GM21360 (cell line): ENCODE results near the gene MDM2.
"Not testable (repeated sequence)": the region's sequence is repeated elsewhere in the genome, so short reads cannot be mapped to it uniquely, and the experiment has no call there.

Source experiments
- ATAC-seq: cut with Tn5 transposase; IDR thresholded peaks from one replicate; pipeline ENCODE4 v1.9.1; 2021; ENCODE audit warnings: mild to moderate bottlenecking, moderate library complexity; ENCODE audit not compliant: unreplicated experiment

MDM2 gene

DNA sequence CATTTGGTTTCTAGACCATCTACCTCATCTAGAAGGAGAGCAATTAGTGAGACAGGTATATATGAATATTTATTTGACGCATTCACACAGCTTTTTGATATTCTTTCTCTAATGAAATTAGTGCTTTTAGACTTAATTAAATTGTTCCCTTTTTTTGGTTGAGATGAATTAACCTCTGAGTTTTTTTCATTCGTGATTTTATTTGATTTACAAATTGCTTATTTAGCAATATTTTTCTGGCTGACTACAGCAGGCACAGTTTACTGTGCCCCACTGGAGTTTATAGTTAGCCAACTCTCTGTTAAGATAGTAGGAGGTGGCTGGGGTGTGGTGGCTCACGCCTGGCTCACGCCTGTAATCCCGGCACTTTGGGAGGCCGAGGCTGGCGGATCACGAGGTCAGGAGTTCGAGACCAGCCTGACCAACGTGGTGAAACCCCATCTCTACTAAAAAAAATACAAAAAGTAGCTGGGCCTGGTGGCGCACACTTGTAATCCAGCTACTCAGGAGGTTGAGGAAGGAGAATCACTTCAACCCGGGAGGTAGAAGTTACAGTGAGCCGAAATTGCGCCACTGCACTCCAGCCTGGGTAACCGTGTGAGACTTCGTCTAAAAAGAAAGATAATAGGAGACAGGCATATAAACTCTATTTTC is 16.7 kb downstream of the MDM2 start:
- ATAC-seq = no peak

DNA sequence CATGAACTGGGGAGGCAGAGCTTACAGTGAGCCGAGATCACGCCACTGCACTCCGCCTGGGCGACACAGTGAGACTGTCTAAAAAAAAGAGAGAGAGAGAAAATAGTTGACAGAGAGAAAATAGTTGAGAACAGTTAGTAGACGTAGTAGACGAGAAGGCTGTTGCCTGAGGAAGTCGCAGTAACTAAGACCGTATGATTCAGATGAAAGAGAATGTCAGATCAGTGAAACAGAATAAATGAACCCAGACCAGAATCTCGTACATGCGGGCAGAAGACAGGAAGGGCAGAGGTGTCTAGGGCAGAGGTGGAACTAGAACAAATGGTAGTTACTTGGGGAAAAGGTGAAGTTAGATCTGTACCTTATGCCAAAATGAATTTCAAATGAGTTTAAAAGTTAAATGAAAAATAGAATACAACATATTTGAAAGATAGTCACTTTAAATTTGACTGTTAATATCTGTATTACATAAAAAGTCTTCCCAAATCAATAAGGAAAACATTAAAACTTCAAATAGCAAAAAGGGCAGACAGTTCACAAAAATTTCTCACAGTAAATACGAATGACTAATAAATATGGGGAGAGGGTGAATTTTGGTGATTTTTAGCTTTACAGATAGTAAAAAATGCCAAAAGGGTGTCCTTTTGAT is 17.7 kb downstream of the MDM2 start:
- no peak for ATAC-seq

DNA sequence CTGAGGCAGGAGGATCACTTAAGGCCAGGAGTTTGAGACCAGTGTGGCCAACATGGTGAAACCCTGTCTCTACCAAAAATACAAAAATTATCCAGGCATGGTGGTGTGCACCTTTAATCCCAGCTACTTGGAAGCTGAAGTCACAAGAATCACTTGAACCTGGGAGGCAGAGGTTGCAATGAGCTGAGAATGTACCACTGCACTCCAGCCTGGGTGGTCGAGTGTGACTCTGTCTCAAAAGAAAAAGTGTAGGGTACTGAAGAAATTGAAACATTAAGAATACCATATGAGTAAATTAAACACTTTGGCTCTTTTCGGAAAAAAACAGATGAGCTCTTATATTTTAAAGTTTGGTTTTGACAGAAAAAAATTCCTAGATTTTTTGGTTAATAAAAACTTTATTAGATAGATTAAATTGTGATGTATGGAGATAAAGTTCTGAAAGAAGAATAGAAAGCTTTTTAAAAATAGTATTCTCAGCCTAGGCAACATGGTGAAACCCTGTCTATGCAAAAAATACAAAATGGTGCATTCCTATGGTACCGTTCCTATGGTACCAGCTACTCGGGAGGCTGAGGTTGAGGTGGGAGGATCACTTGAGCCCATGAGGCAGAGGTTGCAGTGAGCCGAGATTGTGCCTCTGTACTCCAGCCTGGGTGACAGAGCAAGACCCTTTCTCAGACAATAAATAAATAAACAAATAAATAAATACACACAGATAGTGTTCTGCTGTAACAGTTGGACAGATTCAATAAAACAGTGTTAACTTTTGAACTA is 20.1 kb downstream of the MDM2 start:
- no peak for ATAC-seq

DNA sequence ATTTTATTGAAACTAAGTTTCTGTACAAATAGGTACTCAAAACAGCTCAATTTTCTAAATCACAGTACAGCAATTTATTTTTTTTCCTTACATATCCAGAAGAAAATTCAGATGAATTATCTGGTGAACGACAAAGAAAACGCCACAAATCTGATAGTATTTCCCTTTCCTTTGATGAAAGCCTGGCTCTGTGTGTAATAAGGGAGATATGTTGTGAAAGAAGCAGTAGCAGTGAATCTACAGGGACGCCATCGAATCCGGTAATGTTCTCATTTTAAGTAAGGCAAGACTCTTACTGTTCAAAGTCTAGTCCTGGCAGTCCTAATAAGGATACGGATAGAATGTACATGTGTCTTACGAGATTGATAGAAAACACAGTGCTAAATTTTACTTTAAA is 20.7 kb downstream of the MDM2 start:
- ATAC-seq = no peak

DNA sequence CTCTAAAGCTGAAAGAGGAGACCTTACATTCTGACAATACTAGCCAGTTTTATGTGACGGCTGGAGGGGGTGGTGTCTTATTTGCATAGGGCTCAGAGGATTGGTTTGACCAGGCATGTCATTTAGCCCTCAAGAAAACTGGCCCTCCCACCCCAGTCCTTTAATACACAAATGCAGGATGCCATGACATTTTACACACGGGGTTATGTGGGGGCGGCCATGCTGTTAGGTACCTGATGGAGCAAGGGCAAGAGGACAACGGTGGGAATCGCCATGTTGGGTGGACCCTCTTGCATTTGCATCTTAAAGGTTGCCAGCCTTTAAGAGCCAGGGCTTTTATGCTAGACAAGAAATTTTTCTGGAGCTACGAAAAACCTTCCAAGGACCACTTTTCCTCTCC is 23.3 kb downstream of the MDM2 start:
- ATAC-seq = no peak

DNA sequence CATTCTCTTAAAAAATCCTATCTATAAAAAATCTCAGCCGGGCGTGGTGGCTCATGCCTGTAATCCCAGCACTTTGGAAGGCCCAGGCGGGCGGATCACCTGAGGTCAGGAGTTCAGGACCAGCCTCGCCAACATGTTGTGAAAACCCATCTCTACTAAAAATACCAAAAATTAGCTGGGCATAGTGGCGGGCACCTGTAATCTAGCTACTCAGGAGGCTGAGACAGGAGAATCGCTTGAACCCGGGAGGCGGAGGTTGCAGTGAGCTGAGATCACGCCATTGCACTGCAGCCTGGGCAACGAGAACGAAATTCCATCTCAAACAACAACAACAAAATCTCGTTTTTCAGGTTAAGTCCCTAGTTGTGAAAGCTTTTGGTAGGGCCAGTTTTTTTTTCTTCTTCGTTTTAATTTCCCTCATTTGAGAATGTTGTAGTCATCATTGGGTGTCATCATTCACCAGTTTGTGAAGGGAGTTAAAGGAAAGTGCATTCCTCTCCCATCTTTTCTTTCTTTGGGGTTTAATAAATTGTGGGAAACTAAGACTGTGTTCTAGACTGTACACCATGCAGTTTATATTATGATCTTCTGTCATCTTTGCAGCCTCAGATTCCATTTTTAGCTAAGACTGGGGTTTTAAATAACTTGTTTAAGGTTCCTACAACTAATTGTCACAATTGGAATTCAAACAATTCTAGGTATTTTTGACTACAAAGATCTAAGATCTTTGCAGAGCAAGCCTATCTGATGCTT is 23.9 kb downstream of the MDM2 start:
- ATAC-seq = no peak

DNA sequence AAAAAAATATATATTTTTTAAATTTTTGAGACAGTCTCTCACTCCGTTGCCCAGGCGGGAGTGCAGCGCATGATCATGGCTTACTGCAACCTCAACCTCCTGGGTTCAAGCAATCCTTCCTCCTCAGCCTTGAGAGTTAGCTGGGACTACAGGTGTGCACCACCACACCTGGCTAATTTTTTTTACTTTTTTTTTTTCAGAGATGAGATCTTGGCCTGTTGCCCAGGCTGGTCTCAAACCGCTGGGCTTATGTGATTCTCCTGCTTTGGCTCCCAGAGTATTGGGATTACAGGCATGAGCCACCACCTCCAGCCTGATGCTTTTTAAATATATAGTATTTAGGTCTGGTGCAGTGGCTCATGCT is 24.5 kb downstream of the MDM2 start:
- ATAC-seq = no peak

DNA sequence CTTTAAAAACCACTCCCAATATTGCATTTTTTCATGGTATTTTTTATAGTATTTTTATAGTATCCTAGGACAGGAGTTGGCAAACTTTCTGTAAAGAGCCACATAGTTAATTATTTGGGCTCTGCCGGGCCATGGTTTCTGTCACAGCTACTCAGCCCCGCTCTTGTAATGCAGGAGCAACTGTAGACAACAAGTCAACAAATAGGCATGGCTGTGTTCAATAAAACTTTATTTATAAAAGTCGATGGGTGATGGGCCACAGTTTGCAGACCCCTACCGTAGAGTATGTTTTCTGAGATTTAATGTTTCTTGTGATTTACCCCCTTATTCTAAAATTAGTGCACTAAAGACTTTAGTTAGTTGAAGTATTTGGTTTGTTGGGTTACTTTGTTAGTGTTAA is 25.5 kb downstream of the MDM2 start:
- ATAC-seq = no peak

DNA sequence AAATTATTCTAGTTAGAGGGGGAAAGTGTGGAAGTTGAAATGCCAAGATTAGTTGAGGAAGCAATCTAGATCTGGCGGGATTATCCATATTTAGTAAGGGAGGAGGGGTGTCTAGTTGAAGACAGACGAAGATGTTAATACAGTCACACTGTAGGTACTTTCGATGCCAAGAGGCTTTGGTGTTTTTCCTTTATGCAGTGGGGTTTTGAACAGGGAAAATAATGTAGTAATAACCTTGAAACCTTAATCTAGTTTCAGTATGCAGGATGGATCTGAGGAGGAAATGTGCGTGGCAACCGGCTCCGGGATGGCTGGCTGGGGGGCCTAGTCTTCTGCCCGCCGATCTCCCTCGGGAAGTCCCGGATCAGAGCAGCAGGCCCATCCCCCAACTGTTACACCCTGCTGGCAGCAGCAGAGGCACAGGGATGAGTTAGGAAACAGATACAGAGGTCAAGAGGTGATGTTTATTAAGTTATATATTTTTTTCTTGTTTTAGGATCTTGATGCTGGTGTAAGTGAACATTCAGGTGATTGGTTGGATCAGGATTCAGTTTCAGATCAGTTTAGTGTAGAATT is 27.4 kb downstream of the MDM2 start:
- ATAC-seq = no peak

DNA sequence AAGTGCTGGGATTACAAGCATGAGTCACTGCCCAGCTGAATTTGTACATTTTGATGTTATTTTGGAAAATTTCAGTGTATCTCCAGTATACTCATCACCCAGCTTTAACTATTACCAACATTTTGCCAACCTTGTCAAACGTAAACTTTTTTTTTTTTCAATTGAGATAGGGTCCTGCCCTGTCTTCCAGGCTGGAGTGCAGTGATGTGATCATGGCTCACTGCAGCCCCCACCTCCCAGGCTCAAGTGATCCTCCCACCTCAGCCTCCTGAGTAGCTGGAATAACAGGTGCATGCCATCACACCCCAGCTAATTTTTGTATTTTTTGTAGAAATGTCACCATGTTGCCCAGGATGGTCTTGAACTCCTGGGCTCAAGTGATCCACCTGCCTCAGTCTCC is 29.2 kb downstream of the MDM2 start:
- no peak for ATAC-seq

DNA sequence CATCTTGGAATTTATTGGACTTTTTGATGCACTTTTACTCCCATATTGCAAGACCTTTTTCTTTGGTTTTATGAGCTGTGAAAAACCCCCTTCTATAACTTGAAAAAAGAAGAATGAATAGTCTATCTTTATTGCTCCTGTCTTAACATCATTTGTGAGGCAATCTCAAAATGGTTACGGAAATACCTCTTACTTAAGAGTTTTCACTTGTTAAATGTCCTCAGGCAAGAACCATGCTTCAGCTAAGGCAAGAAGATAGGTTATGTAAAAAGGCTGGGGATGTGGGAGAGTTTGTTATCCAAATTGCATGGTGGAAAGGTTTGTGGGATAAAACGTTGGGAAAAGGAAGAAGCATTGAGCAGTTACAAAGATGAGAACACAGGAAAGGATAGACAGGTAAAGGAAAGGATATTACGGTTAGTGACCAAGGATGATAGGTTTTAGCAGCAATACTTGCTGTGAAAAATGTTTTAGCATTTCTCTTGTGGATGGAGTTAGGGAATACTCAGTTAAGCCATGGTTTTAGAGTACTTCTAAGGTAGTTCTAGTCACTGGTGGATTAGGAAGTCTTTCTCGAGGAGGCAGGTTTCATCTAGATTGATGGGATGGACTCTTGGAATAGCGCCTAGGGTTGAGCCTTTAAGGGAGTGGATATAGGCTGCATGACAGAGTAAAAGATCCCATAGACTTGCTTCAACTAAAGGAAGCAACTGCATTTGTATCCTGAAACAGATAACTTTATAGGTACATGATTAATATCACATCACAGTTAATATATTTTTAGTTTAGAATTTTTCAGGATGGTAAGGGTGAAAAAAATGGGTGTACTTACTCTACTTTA is 30.3 kb downstream of the MDM2 start:
- ATAC-seq = no peak

DNA sequence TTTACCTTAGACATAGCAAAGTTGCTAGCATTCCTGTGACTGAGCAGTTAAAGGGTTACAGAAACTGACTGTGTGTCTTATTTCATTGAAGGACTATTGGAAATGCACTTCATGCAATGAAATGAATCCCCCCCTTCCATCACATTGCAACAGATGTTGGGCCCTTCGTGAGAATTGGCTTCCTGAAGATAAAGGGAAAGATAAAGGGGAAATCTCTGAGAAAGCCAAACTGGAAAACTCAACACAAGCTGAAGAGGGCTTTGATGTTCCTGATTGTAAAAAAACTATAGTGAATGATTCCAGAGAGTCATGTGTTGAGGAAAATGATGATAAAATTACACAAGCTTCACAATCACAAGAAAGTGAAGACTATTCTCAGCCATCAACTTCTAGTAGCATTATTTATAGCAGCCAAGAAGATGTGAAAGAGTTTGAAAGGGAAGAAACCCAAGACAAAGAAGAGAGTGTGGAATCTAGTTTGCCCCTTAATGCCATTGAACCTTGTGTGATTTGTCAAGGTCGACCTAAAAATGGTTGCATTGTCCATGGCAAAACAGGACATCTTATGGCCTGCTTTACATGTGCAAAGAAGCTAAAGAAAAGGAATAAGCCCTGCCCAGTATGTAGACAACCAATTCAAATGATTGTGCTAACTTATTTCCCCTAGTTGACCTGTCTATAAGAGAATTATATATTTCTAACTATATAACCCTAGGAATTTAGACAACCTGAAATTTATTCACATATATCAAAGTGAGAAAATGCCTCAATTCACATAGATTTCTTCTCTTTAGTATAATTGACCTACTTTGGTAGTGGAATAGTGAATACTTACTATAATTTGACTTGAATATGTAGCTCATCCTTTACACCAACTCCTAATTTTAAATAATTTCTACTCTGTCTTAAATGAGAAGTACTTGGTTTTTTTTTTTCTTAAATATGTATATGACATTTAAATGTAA is 31.5 kb downstream of the MDM2 start:
- no peak for ATAC-seq

DNA sequence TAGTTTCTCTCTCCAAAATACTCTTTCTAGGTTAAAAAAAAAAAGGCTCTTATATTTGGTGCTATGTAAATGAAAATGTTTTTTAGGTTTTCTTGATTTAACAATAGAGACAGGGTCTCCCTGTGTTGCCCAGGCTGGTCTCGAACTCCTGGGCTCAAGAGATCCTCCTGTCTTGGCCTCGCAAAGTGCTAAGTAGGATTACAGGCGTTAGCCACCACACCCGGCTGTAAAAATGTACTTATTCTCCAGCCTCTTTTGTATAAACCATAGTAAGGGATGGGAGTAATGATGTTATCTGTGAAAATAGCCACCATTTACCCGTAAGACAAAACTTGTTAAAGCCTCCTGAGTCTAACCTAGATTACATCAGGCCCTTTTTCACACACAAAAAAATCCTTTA is 33.2 kb downstream of the MDM2 start:
- not testable (repeated sequence) for ATAC-seq

DNA sequence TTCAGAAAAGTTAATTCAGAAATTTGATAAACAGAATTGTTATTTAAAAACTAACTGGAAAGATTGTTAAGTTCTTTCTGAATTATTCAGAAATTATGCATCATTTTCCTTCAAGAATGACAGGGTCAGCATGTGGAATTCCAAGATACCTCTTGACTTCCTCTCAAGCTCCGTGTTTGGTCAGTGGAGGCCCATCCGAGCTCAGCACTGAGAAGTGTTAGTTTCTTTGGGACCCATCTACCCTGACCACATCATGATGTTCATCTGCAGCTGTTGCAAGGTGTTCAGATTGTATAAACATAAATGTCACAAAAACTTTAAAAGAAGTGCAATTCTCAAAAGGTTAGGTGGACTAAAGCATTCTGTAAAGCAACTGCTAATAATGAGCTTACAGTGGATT is 33.7 kb downstream of the MDM2 start:
- no peak for ATAC-seq

DNA sequence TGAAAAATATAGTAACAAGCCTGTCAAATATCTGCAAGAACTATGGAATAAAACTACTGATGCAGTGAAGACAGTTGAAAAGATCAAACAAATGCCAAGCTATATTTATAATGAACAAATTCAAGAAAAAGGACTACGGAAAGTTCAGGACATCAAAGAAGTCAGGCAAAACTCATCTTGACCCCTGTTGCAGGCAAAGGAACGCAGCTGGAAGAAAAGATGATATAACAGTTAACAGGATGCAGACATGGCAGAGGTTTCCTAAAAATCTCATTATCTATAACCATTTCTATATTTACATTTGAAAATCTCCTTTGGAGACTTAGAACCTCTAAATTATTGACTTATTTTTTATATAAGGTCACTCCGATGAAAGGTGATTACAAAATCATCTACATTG is 34.1 kb downstream of the MDM2 start:
- no peak for ATAC-seq

DNA sequence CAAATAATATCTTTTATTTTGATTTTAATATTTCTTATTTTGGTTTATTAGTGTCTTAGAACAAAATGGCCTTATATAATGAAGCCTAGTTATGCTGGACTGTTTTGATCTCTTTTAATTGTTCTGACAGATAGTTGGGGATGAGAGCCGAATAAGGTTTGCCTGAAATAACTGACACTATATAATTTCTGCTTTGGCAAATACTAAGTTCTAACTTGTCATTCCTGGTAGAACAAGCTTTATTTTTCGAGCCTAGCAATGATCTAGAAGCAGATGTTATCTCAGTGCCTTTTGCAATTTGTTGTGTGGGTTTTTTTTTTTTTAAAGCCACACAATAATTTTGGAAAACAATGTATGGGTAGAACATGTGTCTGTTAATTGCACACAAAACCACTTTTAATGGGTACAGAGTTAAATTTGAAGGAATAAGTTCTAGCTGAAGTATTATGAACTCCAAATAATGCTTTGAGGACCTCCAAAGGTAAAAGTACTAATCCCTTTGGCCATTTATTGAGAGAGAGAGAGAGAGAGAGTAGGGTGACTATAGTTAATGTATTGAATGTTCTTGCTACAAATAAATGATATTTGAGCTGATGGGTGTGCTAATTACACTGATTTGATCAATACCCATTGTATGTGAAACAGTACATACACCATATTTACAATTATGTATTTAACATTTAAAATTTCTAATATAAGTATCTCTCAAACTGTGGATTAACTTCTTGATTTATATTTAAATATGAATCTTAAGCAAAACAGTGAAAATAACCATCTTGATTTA is 35.0 kb downstream of the MDM2 start:
- ATAC-seq = no peak

DNA sequence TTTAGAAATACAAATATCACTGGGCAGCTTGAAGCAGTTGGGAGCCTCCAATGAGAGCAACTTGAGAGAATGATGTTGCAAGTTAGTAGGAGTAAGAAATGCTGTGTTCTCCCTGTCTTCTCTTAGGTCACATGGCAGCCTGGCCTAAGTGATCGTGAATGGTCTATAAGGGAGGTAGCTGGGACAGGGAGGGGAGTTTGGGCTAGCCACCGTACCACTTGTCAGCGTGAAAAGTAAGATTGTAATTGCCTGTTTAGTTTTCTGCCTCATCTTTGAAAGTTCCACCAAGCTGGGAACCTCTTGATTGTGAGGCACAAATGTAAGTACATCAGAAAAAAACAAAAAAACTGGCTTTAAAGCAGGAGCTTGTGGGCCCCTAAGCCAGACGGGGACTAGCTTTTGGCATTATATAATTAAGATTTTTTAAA is 36.4 kb downstream of the MDM2 start:
- ATAC-seq = no peak
